ENCODE results near the gene EEF1AKMT1. TPM values are rescaled to one million over a fixed set of nuclear protein-coding genes. Genes with fewer than 3 reads are reported as not detected.
"Not testable (repeated sequence)": the region's sequence is repeated elsewhere in the genome, so short reads cannot be mapped to it uniquely, and the experiment has no call there.

Gene EEF1AKMT1
- total RNA-seq, 2 experiments from 2014 or later, result 18.7 to 19.6 TPM

DNA sequence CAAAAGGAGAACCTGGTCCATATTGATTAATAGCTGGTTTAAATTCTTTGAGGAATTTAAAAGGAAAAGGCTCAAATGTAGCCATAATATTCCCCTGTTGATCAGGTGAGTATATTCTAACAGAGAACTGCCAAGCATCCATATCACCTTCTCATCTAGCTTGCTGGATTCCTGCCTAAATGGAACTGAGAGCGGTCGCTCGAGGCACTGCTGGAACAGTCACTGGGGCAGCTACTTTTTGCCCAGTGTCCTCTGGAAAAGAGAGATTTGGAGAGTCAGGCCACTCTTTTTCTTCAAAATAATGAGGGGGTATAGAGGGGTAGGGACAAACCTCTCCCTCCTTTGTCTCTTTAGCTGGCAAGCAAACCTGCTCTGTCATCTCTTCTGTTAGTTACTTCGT lies 89.7 kb downstream of the EEF1AKMT1 start:
- H3K4me1 Mint-ChIP-seq (ENCODE audit: low read depth), result no peaks in the 10 kb centered on the region
- TF ChIP-seq, protein P1, sequence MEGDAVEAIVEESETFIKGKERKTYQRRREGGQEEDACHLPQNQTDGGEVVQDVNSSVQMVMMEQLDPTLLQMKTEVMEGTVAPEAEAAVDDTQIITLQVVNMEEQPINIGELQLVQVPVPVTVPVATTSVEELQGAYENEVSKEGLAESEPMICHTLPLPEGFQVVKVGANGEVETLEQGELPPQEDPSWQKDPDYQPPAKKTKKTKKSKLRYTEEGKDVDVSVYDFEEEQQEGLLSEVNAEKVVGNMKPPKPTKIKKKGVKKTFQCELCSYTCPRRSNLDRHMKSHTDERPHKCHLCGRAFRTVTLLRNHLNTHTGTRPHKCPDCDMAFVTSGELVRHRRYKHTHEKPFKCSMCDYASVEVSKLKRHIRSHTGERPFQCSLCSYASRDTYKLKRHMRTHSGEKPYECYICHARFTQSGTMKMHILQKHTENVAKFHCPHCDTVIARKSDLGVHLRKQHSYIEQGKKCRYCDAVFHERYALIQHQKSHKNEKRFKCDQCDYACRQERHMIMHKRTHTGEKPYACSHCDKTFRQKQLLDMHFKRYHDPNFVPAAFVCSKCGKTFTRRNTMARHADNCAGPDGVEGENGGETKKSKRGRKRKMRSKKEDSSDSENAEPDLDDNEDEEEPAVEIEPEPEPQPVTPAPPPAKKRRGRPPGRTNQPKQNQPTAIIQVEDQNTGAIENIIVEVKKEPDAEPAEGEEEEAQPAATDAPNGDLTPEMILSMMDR (IDR thresholded peaks at IDR 0.05), result no peak
- no peak overlapping the region for H3K27ac Mint-ChIP-seq
- intact Hi-C loops (cut with micrococcal nuclease), result no loop called here
- no peak for DNase-seq
- no peaks in the 10 kb centered on the region for H3K36me3 Mint-ChIP-seq (ENCODE audit: low read depth)
- H3K27me3 Mint-ChIP-seq, result no peaks in the 10 kb centered on the region
- CTCF ChIA-PET, result no interaction called here
- no peak for ATAC-seq
- no peak overlapping the region for H3K4me3 Mint-ChIP-seq
- POLR2A ChIA-PET, result no interaction called here
- no peaks in the 10 kb centered on the region for H3K9me3 Mint-ChIP-seq

- H3K4me3 Mint-ChIP-seq, result no peak overlapping the region
- H3K36me3 Mint-ChIP-seq (ENCODE audit: low read depth), result no peaks in the 10 kb centered on the region
- no peak for DNase-seq
- TF ChIP-seq, protein P1 (IDR thresholded peaks at IDR 0.05), result no peak
- intact Hi-C loops (cut with micrococcal nuclease), result no loop called here
- POLR2A ChIA-PET, result interaction anchor here (1.1 kb wide), 1 partner anchor 19 kb away, joined by 3 read pairs; no protein-coding TSS in a partner anchor
- ATAC-seq, result no peak
- H3K4me1 Mint-ChIP-seq (ENCODE audit: low read depth), result no peaks in the 10 kb centered on the region
- H3K27ac Mint-ChIP-seq, result no peak overlapping the region
- CTCF ChIA-PET, result no interaction called here
- no peaks in the 10 kb centered on the region for H3K27me3 Mint-ChIP-seq
- H3K9me3 Mint-ChIP-seq, result no peaks in the 10 kb centered on the region
Observed at GRCh38 chr13:20682061-20682460, 91.7 kb downstream of the EEF1AKMT1 start.

DNA sequence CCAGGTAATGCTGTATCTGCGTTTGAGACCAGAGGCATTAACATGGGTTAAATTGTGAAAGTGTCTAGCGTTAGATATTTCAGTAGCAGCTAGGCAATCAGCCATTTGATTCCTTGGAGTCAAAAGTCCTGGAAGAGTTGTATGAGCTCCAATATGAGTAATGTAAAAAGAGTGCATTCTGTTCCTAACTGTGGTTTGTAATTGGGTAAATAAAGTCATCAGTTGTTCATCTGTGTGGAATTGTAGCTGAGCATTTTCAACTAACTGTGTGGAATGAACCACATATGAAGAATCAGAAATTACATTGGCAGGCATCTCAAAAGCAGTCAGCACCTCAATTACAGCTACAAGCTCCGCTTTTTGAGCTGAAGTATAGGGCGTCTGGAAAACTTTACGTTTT lies 92.3 kb downstream of the EEF1AKMT1 start:
- H3K27ac Mint-ChIP-seq; H3K27me3 Mint-ChIP-seq; CTCF ChIA-PET; H3K36me3 Mint-ChIP-seq (ENCODE audit: low read depth); DNase-seq; H3K9me3 Mint-ChIP-seq; H3K4me1 Mint-ChIP-seq (ENCODE audit: low read depth); H3K4me3 Mint-ChIP-seq; intact Hi-C loops (cut with micrococcal nuclease); ATAC-seq: not testable (repeated sequence)
- POLR2A ChIA-PET, result interaction anchor here (1.1 kb wide), 1 partner anchor 20 kb away, joined by 3 read pairs; no protein-coding TSS in a partner anchor

GRCh38 chr13:20680416-20681080 lies 93.2 kb downstream of the EEF1AKMT1 start:
- CTCF ChIA-PET, result interaction anchor here (1.1 kb wide), 1 partner anchor 17 kb away, joined by 4 read pairs; no protein-coding TSS in a partner anchor
- Mint-ChIP-seq H3K4me3 (no peak overlapping the region), H3K4me1 (ENCODE audit: low read depth) (no peaks in the 10 kb centered on the region)

GRCh38 chr13:20679879-20680278 lies 93.9 kb downstream of the EEF1AKMT1 start:
- intact Hi-C loops (cut with micrococcal nuclease), result no loop called here
- POLR2A ChIA-PET, result no interaction called here
- no peaks in the 10 kb centered on the region for H3K4me1 Mint-ChIP-seq (ENCODE audit: low read depth)
- H3K4me3 Mint-ChIP-seq, result no peak overlapping the region
- DNase-seq (no peak), ATAC-seq (no peak)
- TF ChIP-seq, protein P1 (IDR thresholded peaks at IDR 0.05), result no peak
- no peaks in the 10 kb centered on the region for H3K9me3 Mint-ChIP-seq
- CTCF ChIA-PET, result interaction anchor here (1.1 kb wide), 1 partner anchor 17 kb away, joined by 4 read pairs; no protein-coding TSS in a partner anchor
- H3K36me3 Mint-ChIP-seq (ENCODE audit: low read depth), result no peaks in the 10 kb centered on the region
- H3K27ac Mint-ChIP-seq, result no peak overlapping the region
- H3K27me3 Mint-ChIP-seq, result no peaks in the 10 kb centered on the region

More at GRCh38 chr13:20680416-20681080, 93.2 kb downstream of the EEF1AKMT1 start:
- no peak for ATAC-seq
- TF ChIP-seq, protein P1 (IDR thresholded peaks at IDR 0.05), result no peak
- H3K27ac Mint-ChIP-seq, result no peak overlapping the region
- no peaks in the 10 kb centered on the region for H3K9me3 Mint-ChIP-seq
- POLR2A ChIA-PET, result interaction anchor here (1.1 kb wide), 1 partner anchor 21 kb away, joined by 3 read pairs; no protein-coding TSS in a partner anchor
- no peak for DNase-seq
- intact Hi-C loops (cut with micrococcal nuclease), result no loop called here
- no peaks in the 10 kb centered on the region for H3K36me3 Mint-ChIP-seq (ENCODE audit: low read depth)
- H3K27me3 Mint-ChIP-seq, result no peaks in the 10 kb centered on the region

Other genes starting within 250 kb of the EEF1AKMT1 start
- 1 to 10 TPM; 8.5 to 9.4 TPM for gene CRYL1, start 248.1 kb downstream of the EEF1AKMT1 start, total RNA-seq
- gene IFT88, start 206.8 kb downstream of the EEF1AKMT1 start, total RNA-seq, result 1 to 10 TPM; 2.2 to 2.5 TPM
- gene IL17D, start 70.3 kb downstream of the EEF1AKMT1 start, total RNA-seq, result under 1 TPM; 0.49 to 0.54 TPM
- 10 to 100 TPM; 26.6 to 28.0 TPM for gene XPO4, start 128.8 kb upstream of the EEF1AKMT1 start, total RNA-seq

Data from activated CD8-positive, alpha-beta T cell treated with anti-CD3 and anti-CD28 coated beads for 36 hours (primary cell).